IMR-90 (cell line): ENCODE measurements around the gene RABGEF1. TPM values are rescaled to one million over a fixed set of nuclear protein-coding genes. Genes with fewer than 3 reads are reported as not detected.

ENCODE experiments used
- ATAC-seq: fragments of 200-7000 bp; cut with Tn5 transposase; 2 replicates; pipeline ENCODE4 v1.9.1; 2020; ENCODE audit warnings: low read depth, mild to moderate bottlenecking, moderate library complexity
- BruUV-seq: library from RNA; stranded (reverse); fragments of 400-500 nt; replicated peaks from 2 replicates; lab custom pipeline; 2021; lab: Mats Ljungman, UMichigan
- CTCF ChIA-PET: fragments of 300-600 bp; formaldehyde crosslinking; extraction: SDS; loops from one replicate; lab custom pipeline; 2021; ENCODE audit warnings: antibody characterized with exemption; lab: Yijun Ruan, JAX
- POLR2A ChIA-PET: fragments of 300-600 bp; sonication (Branson Sonifier 250); formaldehyde crosslinking; loops from one replicate; lab custom pipeline; 2022; ENCODE audit warnings: antibody characterized with exemption; ENCODE audit not compliant: unreplicated experiment; lab: Charles Lee
- DNase-seq: peaks from one replicate; pipeline ENCODE4 v3.0.0; 2013
- H2AFZ ChIP-seq: replicated peaks from 2 replicates; pipeline ENCODE3; 2013; ENCODE audit warnings: low read length, mild to moderate bottlenecking; ENCODE audit not compliant: poor library complexity
- H2AK5ac ChIP-seq: 2 replicates; pipeline ENCODE4 v1.6.1; 2013; ENCODE audit warnings: low read depth, low read length, inconsistent platforms
- H2AK9ac ChIP-seq: replicated peaks from 2 replicates; pipeline ENCODE3; 2013; ENCODE audit warnings: mild to moderate bottlenecking, low read depth, low read length, moderate library complexity; ENCODE audit not compliant: poor library complexity
- H2BK120ac ChIP-seq: 2 replicates; pipeline ENCODE4 v1.6.1; 2013; ENCODE audit warnings: low read depth, low read length, inconsistent platforms
- H2BK15ac ChIP-seq: 3 replicates; pipeline ENCODE4 v1.6.1; 2013; ENCODE audit warnings: low read depth, low read length, inconsistent platforms
- H2BK20ac ChIP-seq: 2 replicates; pipeline ENCODE4 v1.6.1; 2013; ENCODE audit warnings: low read depth, mild to moderate bottlenecking, inconsistent platforms, low read length, moderate library complexity
- H2BK5ac ChIP-seq: 2 replicates; pipeline ENCODE4 v1.6.1; 2013; ENCODE audit warnings: mild to moderate bottlenecking, low read depth, low read length, inconsistent platforms; ENCODE audit not compliant: poor library complexity, severe bottlenecking
- H3K14ac ChIP-seq: replicated peaks from 2 replicates; pipeline ENCODE4 v1.6.1; 2013; ENCODE audit warnings: low read depth, low read length, inconsistent platforms
- H3K18ac ChIP-seq: 2 replicates; pipeline ENCODE4 v1.6.1; 2013; ENCODE audit warnings: low read depth, low read length, control low read depth
- H3K23ac ChIP-seq: 2 replicates; pipeline ENCODE4 v1.6.1; 2013; ENCODE audit warnings: low read depth, low read length, inconsistent platforms
- H3K27ac ChIP-seq: 2 replicates; pipeline ENCODE4 v1.5.1; 2013; ENCODE audit warnings: mild to moderate bottlenecking, control low read depth, low read length; ENCODE audit not compliant: insufficient read depth
- H3K27me3 ChIP-seq: 2 replicates; pipeline ENCODE4 v1.6.1; 2013; ENCODE audit warnings: low read length; ENCODE audit not compliant: control insufficient read depth, insufficient read depth
- H3K36me3 ChIP-seq: 2 replicates; pipeline ENCODE4 v1.6.1; 2013; ENCODE audit warnings: low read length, mixed read lengths; ENCODE audit not compliant: control insufficient read depth, insufficient read depth
- H3K4ac ChIP-seq: 2 replicates; pipeline ENCODE4 v1.6.1; 2013; ENCODE audit warnings: low read depth, low read length, inconsistent platforms
- H3K4me1 ChIP-seq: 2 replicates; pipeline ENCODE4 v1.6.1; 2013; ENCODE audit warnings: low read length, mixed read lengths; ENCODE audit not compliant: control insufficient read depth, insufficient read depth
- H3K4me2 ChIP-seq: 2 replicates; pipeline ENCODE4 v1.6.1; 2013; ENCODE audit warnings: low read depth, mild to moderate bottlenecking, control low read depth, low read length, moderate library complexity
- H3K4me3 ChIP-seq: 2 replicates; pipeline ENCODE4 v1.5.1; 2013; ENCODE audit warnings: low read depth, mild to moderate bottlenecking, control low read depth, low read length, moderate library complexity; ENCODE audit not compliant: insufficient read depth
- H3K56ac ChIP-seq: 2 replicates; pipeline ENCODE4 v1.6.1; 2013; ENCODE audit warnings: low read length, inconsistent platforms; ENCODE audit not compliant: insufficient read depth; ENCODE audit errors: extremely low read depth
- H3K79me1 ChIP-seq, 2 experiments: 2 replicates each; pipeline ENCODE4 v1.6.1; 2013; ENCODE audit warnings: low read length in 2 of 2, inconsistent platforms in 1 of 2, low read depth in 1 of 2
- H3K9ac ChIP-seq: 2 replicates; pipeline ENCODE4 v1.6.1; 2013; ENCODE audit warnings: low read depth, low read length, control low read depth
- H3K9me1 ChIP-seq: 2 replicates; pipeline ENCODE4 v1.6.1; 2013; ENCODE audit warnings: low read length, inconsistent platforms; ENCODE audit not compliant: insufficient read depth
- H3K9me3 ChIP-seq: 2 replicates; pipeline ENCODE4 v1.6.1; 2013; ENCODE audit warnings: low read length; ENCODE audit not compliant: control insufficient read depth, insufficient read depth
- H4K20me1 ChIP-seq: 2 replicates; pipeline ENCODE4 v1.6.1; 2013; ENCODE audit warnings: low read length, inconsistent platforms; ENCODE audit not compliant: insufficient read depth
- H4K5ac ChIP-seq: 2 replicates; pipeline ENCODE4 v1.6.1; 2013; ENCODE audit warnings: mild to moderate bottlenecking, low read depth, low read length, control low read depth
- H4K8ac ChIP-seq, 2 experiments: 2 replicates each; pipeline ENCODE4 v1.6.1; 2013; ENCODE audit warnings: low read depth in 2 of 2, low read length in 2 of 2, control low read depth in 1 of 2, inconsistent platforms in 1 of 2
- H4K91ac ChIP-seq: 2 replicates; pipeline ENCODE4 v1.6.1; 2013; ENCODE audit warnings: low read depth, low read length, inconsistent platforms; ENCODE audit not compliant: insufficient read depth
- BHLHE40 ChIP-seq: fragments of 150-350 bp; IDR thresholded peaks from 2 replicates; pipeline ENCODE4 v1.6.1; 2016; ENCODE audit warnings: mild to moderate bottlenecking, low read depth, low read length
- CEBPB ChIP-seq: IDR thresholded peaks from 2 replicates; pipeline ENCODE4 v1.6.1; 2012; ENCODE audit warnings: low read depth, low read length, improper control_type of control experiment
- CHD1 ChIP-seq: IDR thresholded peaks from 2 replicates; pipeline ENCODE4 v1.6.1; 2012; ENCODE audit warnings: low read depth, low read length, improper control_type of control experiment
- CTCF ChIP-seq: conservative IDR thresholded peaks from 2 replicates; pipeline ENCODE4 v1.5.1; 2012; ENCODE audit warnings: mild to moderate bottlenecking, low read depth, low read length, improper control_type of control experiment
- ELK1 ChIP-seq: fragments of 150-350 bp; IDR thresholded peaks from 2 replicates; pipeline ENCODE4 v1.6.1; 2016; ENCODE audit warnings: low read depth, mild to moderate bottlenecking, low read length, moderate library complexity, borderline replicate concordance
- FOS ChIP-seq: fragments of 150-350 bp; IDR thresholded peaks from 2 replicates; pipeline ENCODE4 v1.6.1; 2016; ENCODE audit warnings: low read depth, low read length
- MAZ ChIP-seq: IDR thresholded peaks from 2 replicates; pipeline ENCODE4 v1.6.1; 2012; ENCODE audit warnings: low read depth, mild to moderate bottlenecking, low read length, improper control_type of control experiment, moderate library complexity, borderline replicate concordance
- MXI1 ChIP-seq: IDR thresholded peaks from 2 replicates; pipeline ENCODE4 v1.6.1; 2012; ENCODE audit warnings: low read depth, mild to moderate bottlenecking, low read length, moderate library complexity, borderline replicate concordance
- NFE2L2 ChIP-seq: fragments of 150-350 bp; IDR thresholded peaks from 2 replicates; pipeline ENCODE4 v1.6.1; 2016; ENCODE audit warnings: low read depth, mild to moderate bottlenecking, low read length
- POLR2A ChIP-seq: IDR thresholded peaks from 2 replicates; pipeline ENCODE4 v1.6.1; 2012; ENCODE audit warnings: mild to moderate bottlenecking, low read depth, low read length
- RAD21 ChIP-seq: IDR thresholded peaks from 2 replicates; pipeline ENCODE4 v1.6.1; 2012; ENCODE audit warnings: low read length, improper control_type of control experiment
- RFX5 ChIP-seq: IDR thresholded peaks from 2 replicates; pipeline ENCODE4 v1.8.0; 2012; ENCODE audit warnings: low read depth, mild to moderate bottlenecking, low read length, moderate library complexity
- USF2 ChIP-seq: fragments of 150-350 bp; IDR thresholded peaks from 2 replicates; pipeline ENCODE4 v1.6.1; 2017; ENCODE audit warnings: mild to moderate bottlenecking, antibody characterized with exemption, low read length, low read depth
- WGBS, 2 experiments: methylation state at CpG; one replicate each; pipeline versions ENCODE4 v1.1.5 to v1.1.7; 2013; ENCODE audit warnings: missing lambda C conversion rate in 2 of 2; ENCODE audit not compliant: insufficient read length in 1 of 2; ENCODE audit errors: extremely low coverage in 2 of 2; 5-methylcytosine and 5-hydroxymethylcytosine counted together
- dilution Hi-C: fragments of 300-500 bp; cut with HindIII; formaldehyde crosslinking; loops from one replicate; pipeline ENCODE4 v1.14.3; 2018; ENCODE audit warnings: low sequenced_read_pairs; ENCODE audit not compliant: unreplicated experiment
- in situ Hi-C: fragments of 300-500 bp; cut with MboI; formaldehyde crosslinking; loops from 3 replicates; pipeline ENCODE4 v1.14.3; 2019; ENCODE audit warnings: low sequenced_read_pairs, inconsistent platforms, mixed read lengths
- intact Hi-C: fragments of 100-400 bp; cut with micrococcal nuclease; formaldehyde crosslinking; loops from 2 replicates; pipeline ENCODE4 v1.10.0; 2022
- polyA plus RNA-seq, 3 experiments: library from polyadenylated mRNA; depleted of rRNA; stranded (reverse); fragments of >200 nt; gene quantifications; 2 replicates each; pipeline ENCODE4 v1.2.3, GENCODE V29; 2012; ENCODE audit warnings: low replicate concordance in 1 of 3
- total RNA-seq: library from RNA; depleted of rRNA; stranded (reverse); fragments of >200 nt; gene quantifications from 2 replicates; pipeline ENCODE4 v1.2.3, GENCODE V29; 2012

The RABGEF1 gene
- total and polyA plus RNA-seq, 2 of the 4 experiments (the other 2 are of a cell fraction) = 34.9 to 56.6 TPM

- no peaks in the 10 kb centered on the region for H3K79me1 ChIP-seq
- H3K23ac ChIP-seq = no peak overlapping the region
- intact Hi-C loops = loop anchor here (5.0 kb wide), 1 partner anchor 171 kb away; the partner anchor contains the start of genes SBDS and TYW1
- no peak overlapping the region for H4K5ac ChIP-seq
- no peak overlapping the region for H2AK9ac ChIP-seq
- no peak overlapping the region for H2BK20ac ChIP-seq
- H4K91ac ChIP-seq = no peak overlapping the region
- H3K27ac ChIP-seq = no peak overlapping the region
- H2BK5ac ChIP-seq = no peak overlapping the region
- H4K8ac ChIP-seq = no peak overlapping the region
- no peak overlapping the region for H3K9ac ChIP-seq
- no peak overlapping the region for H3K4ac ChIP-seq
- H3K18ac ChIP-seq = no peak overlapping the region
- ChIA-PET POLR2A (no interaction called here), CTCF (no interaction called here)
- TF ChIP-seq NFE2L2 (no peak), USF2 (no peak), FOS (no peak), ELK1 (no peak), MXI1 (no peak), CTCF (no peak), BHLHE40 (no peak), CHD1 (no peak), CEBPB (no peak), POLR2A (no peak), RAD21 (no peak), MAZ (no peak), RFX5 (no peak)
- H3K56ac ChIP-seq = no peak overlapping the region
- ATAC-seq (no peak), DNase-seq (no peak)
- no peak overlapping the region for H3K4me3 ChIP-seq
- no peak overlapping the region for H2AFZ ChIP-seq
- H3K27me3 ChIP-seq = no peaks in the 10 kb centered on the region
- no CpG with 5 or more reads among the region's 3 CpGs for WGBS, 2 experiments
- no peaks in the 10 kb centered on the region for H3K4me1 ChIP-seq
- H3K4me2 ChIP-seq = no peak overlapping the region
- in situ Hi-C loops = no loop called here
- H3K36me3 ChIP-seq = no peaks in the 10 kb centered on the region
- no peaks in the 10 kb centered on the region for H3K9me1 ChIP-seq
- no peak overlapping the region for H2BK120ac ChIP-seq
- peaks cover 5% of the 10 kb centered on the region; the same call in 1 of the 2 replicates for H3K9me3 ChIP-seq
- H3K14ac ChIP-seq = no peak overlapping the region
- no peak overlapping the region for H2BK15ac ChIP-seq
- BruUV-seq = no TSS peak
- H2AK5ac ChIP-seq = no peak overlapping the region
- no peaks in the 10 kb centered on the region for H4K20me1 ChIP-seq
- dilution Hi-C loops = no loop called here
Observed at GRCh38 chr7:66826649-66827048, 86.1 kb downstream of the RABGEF1 start.
